DOHH2 (cell line): ENCODE measurements around the gene HYAL1.

Source experiments
- H3F3A ChIP-seq: fragments of 200-600 bp; sonication (generic), shearing (Covaris generic); 2 replicates; pipeline ENCODE4 v1.6.0; 2016; ENCODE audit warnings: antibody characterized with exemption, mild to moderate bottlenecking; ENCODE audit not compliant: control insufficient read depth, insufficient read depth
- H3K27ac ChIP-seq: fragments of 200-600 bp; sonication (generic); 2 replicates; pipeline ENCODE4 v1.5.1; 2014; ENCODE audit warnings: low read depth, mild to moderate bottlenecking, low read length, moderate library complexity
- H3K27me3 ChIP-seq: fragments of 200-600 bp; sonication (generic); 2 replicates; pipeline ENCODE4 v1.6.1; 2014; ENCODE audit warnings: mild to moderate bottlenecking, low read length, mixed read lengths; ENCODE audit not compliant: control insufficient read depth
- H3K36me3 ChIP-seq: fragments of 200-600 bp; sonication (generic); 2 replicates; pipeline ENCODE4 v1.6.1; 2014; ENCODE audit warnings: mild to moderate bottlenecking, low read length, moderate library complexity, mixed read lengths; ENCODE audit not compliant: control insufficient read depth
- H3K4me1 ChIP-seq: fragments of 200-600 bp; sonication (generic); 2 replicates; pipeline ENCODE4 v1.6.1; 2014; ENCODE audit warnings: mild to moderate bottlenecking, low read length, mixed read lengths; ENCODE audit not compliant: control insufficient read depth
- H3K4me2 ChIP-seq: fragments of 200-600 bp; sonication (generic); 2 replicates; pipeline ENCODE4 v1.6.0; 2014; ENCODE audit warnings: mild to moderate bottlenecking, low read length, moderate library complexity
- H3K4me3 ChIP-seq: fragments of 200-600 bp; sonication (generic); 2 replicates; pipeline ENCODE4 v1.5.1; 2014; ENCODE audit warnings: mild to moderate bottlenecking, low read length, mixed read lengths
- H3K79me2 ChIP-seq: fragments of 200-600 bp; sonication (generic); 2 replicates; pipeline ENCODE4 v1.6.1; 2014; ENCODE audit warnings: mild to moderate bottlenecking, low read length, mixed read lengths; ENCODE audit not compliant: control insufficient read depth
- H3K9me2 ChIP-seq: fragments of 200-600 bp; sonication (generic); replicated peaks from 2 replicates; pipeline ENCODE4 v1.6.1; 2014; ENCODE audit warnings: mild to moderate bottlenecking, low read length, mixed read lengths; ENCODE audit not compliant: control insufficient read depth
- H3K9me3 ChIP-seq: fragments of 200-600 bp; sonication (generic); 2 replicates; pipeline ENCODE4 v1.6.1; 2014; ENCODE audit warnings: antibody characterized with exemption, low read length, mixed read lengths; ENCODE audit not compliant: control insufficient read depth, insufficient read depth
- H4K20me1 ChIP-seq: fragments of 200-600 bp; sonication (generic); 2 replicates; pipeline ENCODE4 v1.6.0; 2014; ENCODE audit warnings: low read depth, mild to moderate bottlenecking, antibody characterized with exemption, low read length, moderate library complexity; ENCODE audit not compliant: control insufficient read depth, insufficient read depth
- CTCF ChIP-seq: fragments of 200-600 bp; sonication (generic); IDR thresholded peaks from one replicate; pipeline ENCODE4 v1.5.1; 2014; ENCODE audit warnings: antibody characterized with exemption, mild to moderate bottlenecking, low read depth, low read length; ENCODE audit not compliant: poor library complexity, severe bottlenecking
- EZH2phosphoT487 ChIP-seq: fragments of 200-600 bp; sonication (generic); IDR thresholded peaks from 2 replicates; pipeline ENCODE4 v1.6.1; 2017; ENCODE audit warnings: borderline replicate concordance, mild to moderate bottlenecking, antibody characterized with exemption, low read length, moderate library complexity, mixed read lengths

HYAL1 gene

GRCh38 chr3:50345586-50346234, 42.3 kb upstream of the HYAL1 start, which contains the start of gene ZMYND10:
Gene ZMYND10, minus strand, starts transcription at chr3:50345732. Its CDS starts 153 bp downstream, at chr3:50345579.
- Histone ChIP-seq H3K9me2 (no peaks in the 10 kb centered on the region), H3K4me2 (peak within 1 kb of the TSS; percentile 61), H3F3A (peaks cover 7% of the 10 kb centered on the region; the same call in 1 of the 2 replicates), H3K79me2 (peaks cover 15% of the 10 kb centered on the region), H3K27me3 (no peaks in the 10 kb centered on the region), H3K27ac (no peak within 1 kb of the TSS), H3K4me3 (peak within 1 kb of the TSS; percentile 56), H4K20me1 (no peaks in the 10 kb centered on the region), H3K9me3 (no peaks in the 10 kb centered on the region), H3K4me1 (peaks cover 42% of the 10 kb centered on the region), H3K36me3 (peaks cover 19% of the 10 kb centered on the region)
- TF ChIP-seq CTCF, result no peak
- no peak for TF ChIP-seq EZH2phosphoT487

- Histone ChIP-seq H3K27ac (no peak overlapping the region), H3K36me3 (peaks cover 20% of the 10 kb centered on the region), H3K4me1 (peaks cover 43% of the 10 kb centered on the region), H4K20me1 (no peaks in the 10 kb centered on the region), H3K9me3 (no peaks in the 10 kb centered on the region), H3F3A (peaks cover 7% of the 10 kb centered on the region; the same call in 1 of the 2 replicates), H3K9me2 (no peaks in the 10 kb centered on the region), H3K4me3 (peak overlapping the region; percentile 56; the same call in 1 of the 2 replicates), H3K79me2 (peaks cover 15% of the 10 kb centered on the region), H3K27me3 (no peaks in the 10 kb centered on the region), H3K4me2 (peak overlapping the region; percentile 61)
- no peak for TF ChIP-seq CTCF
- no peak for TF ChIP-seq EZH2phosphoT487
These were observed 41.6 kb upstream of the HYAL1 start for GRCh38 chr3:50345008-50345407.

- no peaks in the 10 kb centered on the region for H3K9me3 ChIP-seq
- no peak overlapping the region for H3K4me3 ChIP-seq
- no peaks in the 10 kb centered on the region for H4K20me1 ChIP-seq
- TF ChIP-seq EZH2phosphoT487 (no peak), CTCF (no peak)
- H3K79me2 ChIP-seq, result peaks cover 26% of the 10 kb centered on the region
- H3K9me2 ChIP-seq, result no peaks in the 10 kb centered on the region
- peaks cover 50% of the 10 kb centered on the region for H3K4me1 ChIP-seq
- peaks cover 14% of the 10 kb centered on the region for H3F3A ChIP-seq
- no peak overlapping the region for H3K27ac ChIP-seq
- H3K27me3 ChIP-seq, result no peaks in the 10 kb centered on the region
- H3K36me3 ChIP-seq, result peaks cover 20% of the 10 kb centered on the region
- H3K4me2 ChIP-seq, result no peak overlapping the region
These were observed 39.6 kb upstream of the HYAL1 start for GRCh38 chr3:50342813-50343633.
